Measurements from ENCODE around the gene SHISA8.

Gene SHISA8

DNA sequence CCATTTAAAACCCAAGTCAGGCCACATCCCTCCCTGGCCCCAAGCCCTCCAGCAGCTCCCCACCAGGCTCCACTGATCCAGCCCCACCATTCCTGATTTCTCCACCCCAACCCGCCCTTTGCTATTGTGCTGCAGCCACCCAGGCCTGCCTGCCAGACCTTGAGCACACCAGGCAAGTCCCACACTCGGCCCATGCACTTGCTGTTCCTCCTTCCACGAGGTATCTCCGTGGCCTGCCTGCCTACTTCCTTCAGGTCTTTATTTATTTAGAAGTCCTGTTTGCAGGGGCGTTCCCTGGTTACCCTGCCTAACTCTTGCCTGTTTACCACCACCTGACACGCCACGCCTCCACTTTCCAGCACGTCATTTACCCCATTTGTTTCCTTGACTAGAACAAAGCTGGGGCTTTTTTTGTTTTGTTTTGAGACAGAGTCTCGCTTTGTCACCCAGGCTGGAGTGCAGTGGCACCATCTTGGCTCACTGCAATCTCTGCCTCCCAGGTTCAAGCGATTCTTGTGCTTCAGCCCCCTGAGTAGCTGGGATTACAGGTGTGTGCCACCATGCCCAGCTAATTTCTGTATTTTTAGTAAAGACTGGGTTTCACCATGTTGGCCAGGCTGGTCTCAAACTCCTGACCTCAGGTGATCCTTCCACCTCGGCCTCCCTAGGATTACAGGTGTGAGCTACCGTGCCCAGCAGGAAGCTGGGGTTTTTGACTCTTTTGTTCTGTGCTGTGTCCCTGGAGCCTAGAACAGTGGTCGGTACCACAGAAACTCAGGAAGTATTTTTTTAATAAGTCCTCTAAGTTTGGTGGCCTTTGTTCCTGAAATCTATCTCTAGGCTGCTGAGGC lies 25.3 kb upstream of the SHISA8 start:
- peak overlapping the region; percentile 49 for H3K27ac ChIP-seq (ENCODE audit: poor library complexity, severe bottlenecking)
- no peak for DNase-seq (ENCODE audit: low spot score)
- H3K27me3 ChIP-seq (ENCODE audit: insufficient read depth, poor library complexity, severe bottlenecking): no peaks in the 10 kb centered on the region

DNA sequence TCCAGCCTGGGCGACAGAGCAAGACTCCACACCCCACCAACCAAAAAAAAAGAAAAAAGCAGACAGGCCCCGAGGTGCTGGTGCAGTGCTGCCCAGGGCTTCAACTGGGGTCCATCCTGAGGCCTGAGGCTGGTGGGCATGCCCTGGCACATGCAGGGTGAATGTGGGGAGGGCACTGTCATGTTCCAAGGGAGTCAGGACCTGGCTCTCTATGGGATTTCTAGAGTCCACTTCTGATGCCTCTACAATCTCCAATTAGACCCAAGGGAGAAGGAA lies 22.0 kb upstream of the SHISA8 start:
- no peak overlapping the region for H3K4me3 ChIP-seq (ENCODE audit: severe bottlenecking)
- peaks cover 9% of the 10 kb centered on the region for H3K4me1 ChIP-seq (ENCODE audit: insufficient read depth, poor library complexity, severe bottlenecking)
- H3K27me3 ChIP-seq (ENCODE audit: insufficient read depth, poor library complexity, severe bottlenecking): no peaks in the 10 kb centered on the region
- H3K36me3 ChIP-seq (ENCODE audit: low read depth): peaks cover 37% of the 10 kb centered on the region
- no peaks in the 10 kb centered on the region for H3K9me3 ChIP-seq (ENCODE audit: severe bottlenecking)
- ATAC-seq (ENCODE audit: low read depth) (no peak), DNase-seq (ENCODE audit: low spot score) (no peak)
- no peak overlapping the region for H3K27ac ChIP-seq (ENCODE audit: poor library complexity, severe bottlenecking)
- no peak for TF ChIP-seq CTCF (IDR thresholded peaks at IDR 0.05; ENCODE audit: poor library complexity, severe bottlenecking)

More for the DNA sequence above, 25.3 kb upstream of the SHISA8 start:
- H3K36me3 ChIP-seq (ENCODE audit: low read depth): peaks cover 69% of the 10 kb centered on the region
- ATAC-seq (ENCODE audit: low read depth): no peak; the same call in 2 of the 3 replicates
- H3K9me3 ChIP-seq (ENCODE audit: severe bottlenecking): no peaks in the 10 kb centered on the region
- H3K4me3 ChIP-seq (ENCODE audit: severe bottlenecking): no peak overlapping the region
- no peak for TF ChIP-seq CTCF (IDR thresholded peaks at IDR 0.05; ENCODE audit: poor library complexity, severe bottlenecking)
- H3K4me1 ChIP-seq (ENCODE audit: insufficient read depth, poor library complexity, severe bottlenecking): peaks cover 12% of the 10 kb centered on the region

- peaks cover 2% of the 10 kb centered on the region for H3K4me1 ChIP-seq (ENCODE audit: insufficient read depth, poor library complexity, severe bottlenecking)
- H3K27ac ChIP-seq (ENCODE audit: poor library complexity, severe bottlenecking): no peak overlapping the region
- no peaks in the 10 kb centered on the region for H3K9me3 ChIP-seq (ENCODE audit: severe bottlenecking)
- ATAC-seq (ENCODE audit: low read depth) (no peak), DNase-seq (ENCODE audit: low spot score) (no peak)
- TF ChIP-seq CTCF (IDR thresholded peaks at IDR 0.05; ENCODE audit: poor library complexity, severe bottlenecking): no peak
- H3K4me3 ChIP-seq (ENCODE audit: severe bottlenecking): no peak overlapping the region
- H3K36me3 ChIP-seq (ENCODE audit: low read depth): peaks cover 25% of the 10 kb centered on the region
- H3K27me3 ChIP-seq (ENCODE audit: insufficient read depth, poor library complexity, severe bottlenecking): no peaks in the 10 kb centered on the region
Measured at GRCh38 chr22:41935509-41935908, 20.6 kb upstream of the SHISA8 start.

GRCh38 chr22:41935015-41935351 lies 20.1 kb upstream of the SHISA8 start:
- ATAC-seq (ENCODE audit: low read depth) (no peak), DNase-seq (ENCODE audit: low spot score) (no peak)
- H3K27ac ChIP-seq (ENCODE audit: poor library complexity, severe bottlenecking): no peak overlapping the region
- TF ChIP-seq CTCF (IDR thresholded peaks at IDR 0.05; ENCODE audit: poor library complexity, severe bottlenecking): no peak
- no peaks in the 10 kb centered on the region for H3K27me3 ChIP-seq (ENCODE audit: insufficient read depth, poor library complexity, severe bottlenecking)
- no peaks in the 10 kb centered on the region for H3K4me1 ChIP-seq (ENCODE audit: insufficient read depth, poor library complexity, severe bottlenecking)
- no peaks in the 10 kb centered on the region for H3K9me3 ChIP-seq (ENCODE audit: severe bottlenecking)
- H3K36me3 ChIP-seq (ENCODE audit: low read depth): peaks cover 20% of the 10 kb centered on the region
- no peak overlapping the region for H3K4me3 ChIP-seq (ENCODE audit: severe bottlenecking)

- no peaks in the 10 kb centered on the region for H3K27me3 ChIP-seq (ENCODE audit: insufficient read depth, poor library complexity, severe bottlenecking)
- no peak for ATAC-seq (ENCODE audit: low read depth)
- H3K4me1 ChIP-seq (ENCODE audit: insufficient read depth, poor library complexity, severe bottlenecking): no peaks in the 10 kb centered on the region
- no peak for DNase-seq (ENCODE audit: low spot score)
- H3K9me3 ChIP-seq (ENCODE audit: severe bottlenecking): no peaks in the 10 kb centered on the region
- no peak for TF ChIP-seq CTCF (IDR thresholded peaks at IDR 0.05; ENCODE audit: poor library complexity, severe bottlenecking)
- peaks cover 17% of the 10 kb centered on the region; the same call in 1 of the 2 replicates for H3K36me3 ChIP-seq (ENCODE audit: low read depth)
- H3K27ac ChIP-seq (ENCODE audit: poor library complexity, severe bottlenecking): no peak overlapping the region
- no peak overlapping the region for H3K4me3 ChIP-seq (ENCODE audit: severe bottlenecking)
Measured at GRCh38 chr22:41934284-41935014, 19.6 kb upstream of the SHISA8 start.
